HepG2 (cell line): ENCODE measurements around the gene CALD1.

Experiments
- DR1 ChIP-seq: sonication (generic); formaldehyde crosslinking; IDR thresholded peaks from 2 replicates; pipeline ENCODE4 v1.8.0; 2021; ENCODE audit warnings: mild to moderate bottlenecking, missing genetic modification reagents, inconsistent platforms
- ELK4 ChIP-seq: sonication (generic); formaldehyde crosslinking; IDR thresholded peaks from 2 replicates; pipeline ENCODE4 v1.9.0; 2021; ENCODE audit warnings: missing genetic modification reagents, borderline replicate concordance
- ERF ChIP-seq: IDR thresholded peaks from 2 replicates; pipeline ENCODE4 v1.6.1; 2018; ENCODE audit warnings: missing biosample characterization, missing genetic modification reagents
- IKZF4 ChIP-seq: sonication (generic); formaldehyde crosslinking; IDR thresholded peaks from 2 replicates; pipeline ENCODE4 v1.5.1; 2020; ENCODE audit warnings: borderline replicate concordance, mild to moderate bottlenecking, low read depth, missing genetic modification reagents; ENCODE audit errors: not compliant biosample characterization
- MAFF ChIP-seq: IDR thresholded peaks from 2 replicates; pipeline ENCODE4 v1.6.1; 2011; ENCODE audit warnings: low read depth, low read length, improper control_type of control experiment
- NFIB ChIP-seq: sonication (generic); formaldehyde crosslinking; IDR thresholded peaks from 2 replicates; pipeline ENCODE4 v1.9.0; 2021; ENCODE audit warnings: missing genetic modification reagents, mild to moderate bottlenecking, borderline replicate concordance
- POLR2AphosphoS5 ChIP-seq: IDR thresholded peaks from 2 replicates; pipeline ENCODE4 v1.6.1; 2012; ENCODE audit warnings: low read depth, low read length
- ZFX ChIP-seq: sonication (generic); formaldehyde crosslinking; IDR thresholded peaks from 2 replicates; pipeline ENCODE4 v1.4.0; 2020; ENCODE audit warnings: mild to moderate bottlenecking, low read depth, missing genetic modification reagents, moderate library complexity
- ZMAT3 ChIP-seq: sonication (generic); formaldehyde crosslinking; conservative IDR thresholded peaks from 2 replicates; pipeline ENCODE4 v1.7.0; 2021; ENCODE audit warnings: missing genetic modification reagents
- ZNF234 ChIP-seq: sonication (generic); formaldehyde crosslinking; conservative IDR thresholded peaks from 2 replicates; pipeline ENCODE4 v1.5.1; 2020; ENCODE audit warnings: mild to moderate bottlenecking, missing genetic modification reagents
- TF ChIP-seq, protein P1 (sequence below): sonication (generic); formaldehyde crosslinking; IDR thresholded peaks from 2 replicates; pipeline ENCODE4 v1.5.0; 2020; ENCODE audit warnings: mild to moderate bottlenecking, missing genetic modification reagents, moderate library complexity
- TF ChIP-seq, protein P2 (sequence below): IDR thresholded peaks from 2 replicates; pipeline ENCODE4 v1.6.1; 2012; ENCODE audit warnings: inconsistent platforms

DNA sequence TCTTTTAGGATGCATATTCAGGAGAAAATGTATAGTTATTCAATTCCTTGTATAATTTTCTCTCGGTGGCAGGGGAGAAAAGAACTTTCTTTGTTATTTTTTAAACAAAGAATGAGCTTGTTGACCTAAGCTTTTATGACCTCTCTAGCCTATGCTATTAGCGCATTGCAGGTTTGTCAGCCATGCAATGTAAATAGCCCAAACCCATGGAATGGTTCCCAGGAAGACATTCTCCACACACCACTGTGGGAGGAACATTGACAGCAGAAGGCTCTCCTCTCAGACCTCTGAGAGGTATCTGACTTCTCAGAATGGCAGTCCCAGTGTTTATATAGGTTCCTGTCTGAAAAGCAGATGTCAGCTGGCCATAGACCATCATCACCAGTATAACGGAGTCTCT lies 187.3 kb downstream of the CALD1 start:
- TF ChIP-seq NFIB (CRISPR knock-in tag) (no peak), ERF (no peak), POLR2AphosphoS5 (no peak), ZMAT3 (CRISPR knock-in tag) (no peak), ZFX (CRISPR knock-in tag) (no peak), ELK4 (CRISPR knock-in tag) (no peak), IKZF4 (no peak), ZNF234 (CRISPR knock-in tag) (no peak), DR1 (no peak), MAFF (no peak)
- TF ChIP-seq, protein P1, sequence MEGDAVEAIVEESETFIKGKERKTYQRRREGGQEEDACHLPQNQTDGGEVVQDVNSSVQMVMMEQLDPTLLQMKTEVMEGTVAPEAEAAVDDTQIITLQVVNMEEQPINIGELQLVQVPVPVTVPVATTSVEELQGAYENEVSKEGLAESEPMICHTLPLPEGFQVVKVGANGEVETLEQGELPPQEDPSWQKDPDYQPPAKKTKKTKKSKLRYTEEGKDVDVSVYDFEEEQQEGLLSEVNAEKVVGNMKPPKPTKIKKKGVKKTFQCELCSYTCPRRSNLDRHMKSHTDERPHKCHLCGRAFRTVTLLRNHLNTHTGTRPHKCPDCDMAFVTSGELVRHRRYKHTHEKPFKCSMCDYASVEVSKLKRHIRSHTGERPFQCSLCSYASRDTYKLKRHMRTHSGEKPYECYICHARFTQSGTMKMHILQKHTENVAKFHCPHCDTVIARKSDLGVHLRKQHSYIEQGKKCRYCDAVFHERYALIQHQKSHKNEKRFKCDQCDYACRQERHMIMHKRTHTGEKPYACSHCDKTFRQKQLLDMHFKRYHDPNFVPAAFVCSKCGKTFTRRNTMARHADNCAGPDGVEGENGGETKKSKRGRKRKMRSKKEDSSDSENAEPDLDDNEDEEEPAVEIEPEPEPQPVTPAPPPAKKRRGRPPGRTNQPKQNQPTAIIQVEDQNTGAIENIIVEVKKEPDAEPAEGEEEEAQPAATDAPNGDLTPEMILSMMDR (CRISPR knock-in tag) = no peak
- TF ChIP-seq, protein P2, sequence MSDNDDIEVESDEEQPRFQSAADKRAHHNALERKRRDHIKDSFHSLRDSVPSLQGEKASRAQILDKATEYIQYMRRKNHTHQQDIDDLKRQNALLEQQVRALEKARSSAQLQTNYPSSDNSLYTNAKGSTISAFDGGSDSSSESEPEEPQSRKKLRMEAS = no peak
